Lung (tissue), 16 donors: ENCODE measurements around the gene TMEM217. TPM values are rescaled to one million over a fixed set of nuclear protein-coding genes. Genes with fewer than 3 reads are reported as not detected.
"Not testable (repeated sequence)": the region's sequence is repeated elsewhere in the genome, so short reads cannot be mapped to it uniquely, and the experiment has no call there.

ENCODE experiments used
- ATAC-seq: fragments of 200-7000 bp; cut with Tn5 transposase; one replicate; pipeline ENCODE4 v1.9.1; 2020; ENCODE audit warnings: moderate number of reproducible peaks; ENCODE audit not compliant: insufficient read depth, low FRiP score
- DNase-seq, 3 donors: peaks; one replicate each; pipeline ENCODE4 v3.0.0-alpha.2; 2013 to 2017
- H3K27ac ChIP-seq, 2 donors: one replicate each; pipeline ENCODE4 v1.5.1; 2013; ENCODE audit warnings: mild to moderate bottlenecking in 2 of 2, moderate library complexity in 2 of 2, control low read depth in 1 of 2, inconsistent platforms in 1 of 2, low read depth in 1 of 2, low read length in 1 of 2
- H3K27me3 ChIP-seq, 3 donors: one replicate each; pipeline ENCODE4 v1.5.1; 2013; ENCODE audit warnings: low read length in 2 of 3; ENCODE audit not compliant: control insufficient read depth in 3 of 3, insufficient read depth in 3 of 3
- H3K36me3 ChIP-seq, 4 donors: one replicate each; pipeline ENCODE4 v1.5.1; 2013; ENCODE audit warnings: low read length in 4 of 4, mild to moderate bottlenecking in 1 of 4, moderate library complexity in 1 of 4; ENCODE audit not compliant: control insufficient read depth in 4 of 4, insufficient read depth in 4 of 4
- H3K4me1 ChIP-seq, 5 donors: one replicate each; pipeline ENCODE4 v1.5.1; 2013; ENCODE audit warnings: low read length in 5 of 5, mild to moderate bottlenecking in 2 of 5, moderate library complexity in 1 of 5; ENCODE audit not compliant: control insufficient read depth in 5 of 5, insufficient read depth in 5 of 5
- H3K4me3 ChIP-seq: one replicate; pipeline ENCODE4 v1.5.1; 2013; ENCODE audit warnings: mild to moderate bottlenecking, control low read depth, moderate library complexity
- H3K9ac ChIP-seq, 2 donors: one replicate each; pipeline ENCODE4 v1.5.1; 2013; ENCODE audit warnings: low read length in 2 of 2, control low read depth in 1 of 2; ENCODE audit not compliant: insufficient read depth in 1 of 2
- H3K9me3 ChIP-seq, 4 donors: one replicate each; pipeline ENCODE4 v1.5.1; 2013; ENCODE audit warnings: low read length in 3 of 4, mild to moderate bottlenecking in 1 of 4, moderate library complexity in 1 of 4; ENCODE audit not compliant: control insufficient read depth in 4 of 4, insufficient read depth in 3 of 4
- CTCF ChIP-seq: IDR thresholded peaks from 2 replicates; pipeline ENCODE4 v1.5.1; 2012; ENCODE audit warnings: mild to moderate bottlenecking; ENCODE audit errors: control extremely low read depth, extremely low read depth
- WGBS, 2 donors: extraction: QIAGEN DNeasy Blood & Tissue Kit; methylation state at CpG; one replicate each; pipeline ENCODE4 v1.1.7; 2013; 5-methylcytosine and 5-hydroxymethylcytosine counted together
- long read RNA-seq, 5 donors: transcript quantifications; one replicate each; lab custom pipeline, GENCODE V29; 2026
- polyA plus RNA-seq, 2 donors: library from polyadenylated mRNA; stranded (reverse); fragments of 200-250 nt; gene quantifications; one replicate each; pipeline ENCODE4 v1.2.1, GENCODE V29; 2013
- total RNA-seq, 2 donors: library from RNA; depleted of rRNA in 1 of 2; stranded (reverse); fragments of >200 nt in 1 of 2; gene quantifications; one replicate each; pipeline ENCODE4 v1.2.1, GENCODE V29; 2014 to 2021
- donor health status: control.
- donor health status: control.
- donor health status: Bipolar disorder and iron deficiency.
- donor health status: healthy.
- donor health status: DM: yes; HTN: yes; CAD: no.

TMEM217 gene
- total RNA-seq: under 1 TPM; 0.40 to 1.00 TPM
- 1 to 10 TPM in 1 of 2 donors, under 1 TPM in 1; 0.94 to 1.9 TPM for polyA plus RNA-seq
- long read RNA-seq, donor 1: 0 reads
- long read RNA-seq, donor 2: 0 reads
- long read RNA-seq, donor 3: 0 reads
- long read RNA-seq, donor 4: 0 reads
- long read RNA-seq, donor 5: 0 reads

- peaks cover 0 to 18% (median 5%) of the 10 kb centered on the region in 5 donors for H3K4me1 ChIP-seq
- H3K9me3 ChIP-seq: no peaks in the 10 kb centered on the region
- peaks cover 0 to 4% (median 0%) of the 10 kb centered on the region in 4 donors for H3K36me3 ChIP-seq
- 0% methylated on average over 42 to 45 of the region's 45 CpGs for WGBS, 2 donors
- H3K27ac ChIP-seq: peak within 1 kb of the TSS; percentile 87 to 98
- peak within 1 kb of the TSS; percentile 87 to 98 for H3K9ac ChIP-seq
- H3K27me3 ChIP-seq: no peaks in the 10 kb centered on the region
- peak within 1 kb of the TSS; percentile 97 for H3K4me3 ChIP-seq
- ATAC-seq (peak; percentile 99), DNase-seq (peak; percentile 93 to 95 (median 95))
- no peak for TF ChIP-seq CTCF
Measured at GRCh38 chr6:37257634-37258404, at the start of gene TMEM217, which contains the start of gene TBC1D22B. TMEM217 (minus strand) TSS chr6:37258144; CDS start chr6:37219030, 39,114 bp downstream. TBC1D22B (plus strand) TSS chr6:37257772; CDS start chr6:37257918, 146 bp downstream.

GRCh38 chr6:37307484-37307883, 49.5 kb upstream of the TMEM217 start:
- 81 to 85% methylated on average over 10 of the region's 10 CpGs for WGBS, 2 donors
- H3K36me3 ChIP-seq: peaks cover 3 to 10% (median 8%) of the 10 kb centered on the region in 4 donors
- not testable (repeated sequence) for DNase-seq, ATAC-seq, H3K4me3 ChIP-seq, H3K27ac ChIP-seq, H3K9me3 ChIP-seq, H3K27me3 ChIP-seq
- H3K9ac ChIP-seq: peak overlapping the region in 1 of 2 donors; percentile 26
- peaks cover 2 to 38% (median 14%) of the 10 kb centered on the region in 5 donors for H3K4me1 ChIP-seq

GRCh38 chr6:37306624-37307222, 48.8 kb upstream of the TMEM217 start:
- Histone ChIP-seq H3K4me3 (no peak overlapping the region), H3K27me3 (no peaks in the 10 kb centered on the region), H3K27ac (no peak overlapping the region), H3K36me3 (peaks cover 3 to 12% (median 9%) of the 10 kb centered on the region in 4 donors), H3K9ac (no peak overlapping the region), H3K9me3 (no peaks in the 10 kb centered on the region), H3K4me1 (peaks cover 2 to 30% (median 14%) of the 10 kb centered on the region in 5 donors)
- 92 to 97% methylated on average over 4 of the region's 4 CpGs for WGBS, 2 donors
- DNase-seq (no peak), ATAC-seq (no peak)
- TF ChIP-seq CTCF: no peak

GRCh38 chr6:37305841-37306425, 48.0 kb upstream of the TMEM217 start:
- 93% methylated on average over 4 of the region's 4 CpGs for WGBS, 2 donors
- no peak for TF ChIP-seq CTCF
- H3K9me3 ChIP-seq: no peaks in the 10 kb centered on the region
- H3K4me3 ChIP-seq: no peak overlapping the region
- peaks cover 2 to 25% (median 14%) of the 10 kb centered on the region in 5 donors for H3K4me1 ChIP-seq
- H3K27ac ChIP-seq: no peak overlapping the region
- ATAC-seq (no peak), DNase-seq (no peak)
- no peaks in the 10 kb centered on the region for H3K27me3 ChIP-seq
- no peak overlapping the region for H3K9ac ChIP-seq
- peaks cover 3 to 12% (median 9%) of the 10 kb centered on the region in 4 donors for H3K36me3 ChIP-seq
